NB4 (cell line): ENCODE measurements around the gene CHST9.

Source experiments
- DNase-seq: peaks from one replicate; pipeline ENCODE4 v3.0.0; 2010; ENCODE audit warnings: low read depth
- H3K4me3 ChIP-seq: one replicate; pipeline ENCODE4 v1.5.1; 2011; ENCODE audit warnings: mild to moderate bottlenecking, low read depth, low read length, moderate library complexity
- CTCF ChIP-seq: IDR thresholded peaks from one replicate; pipeline ENCODE4 v1.5.1; 2012; ENCODE audit warnings: low read depth, low read length
- MAX ChIP-seq: IDR thresholded peaks from 2 replicates; pipeline ENCODE4 v1.6.1; 2011; ENCODE audit warnings: low read depth, low read length
- MYC ChIP-seq: IDR thresholded peaks from 2 replicates; pipeline ENCODE4 v1.6.1; 2011; ENCODE audit warnings: low read depth, low read length
- POLR2A ChIP-seq: IDR thresholded peaks from 2 replicates; pipeline ENCODE4 v1.6.1; 2011; ENCODE audit warnings: mild to moderate bottlenecking; ENCODE audit not compliant: insufficient read length; ENCODE audit errors: extremely low read depth

The CHST9 gene

GRCh38 chr18:26908906-26909305 is 276.2 kb downstream of the CHST9 start:
- no peak for TF ChIP-seq MAX
- TF ChIP-seq CTCF, result no peak
- no peak for TF ChIP-seq MYC
- H3K4me3 ChIP-seq, result no peak overlapping the region
- DNase-seq, result no peak

- no peak overlapping the region for H3K4me3 ChIP-seq
- no peak for TF ChIP-seq POLR2A
- TF ChIP-seq MYC, result no peak
- no peak for TF ChIP-seq MAX
- TF ChIP-seq CTCF, result no peak
- DNase-seq, result no peak
Measured at GRCh38 chr18:26902291-26902690, 282.8 kb downstream of the CHST9 start.

GRCh38 chr18:26901020-26901419 is 284.1 kb downstream of the CHST9 start:
- no peak overlapping the region for H3K4me3 ChIP-seq
- TF ChIP-seq POLR2A (no peak), CTCF (no peak), MYC (no peak), MAX (no peak)
- DNase-seq, result no peak

- H3K4me3 ChIP-seq, result no peak overlapping the region
- DNase-seq, result no peak
- TF ChIP-seq CTCF, result no peak
- no peak for TF ChIP-seq MYC
- TF ChIP-seq POLR2A, result no peak
- no peak for TF ChIP-seq MAX
Measured at GRCh38 chr18:26894426-26894825, 290.7 kb downstream of the CHST9 start.

- DNase-seq, result no peak
- TF ChIP-seq MYC, result no peak
- TF ChIP-seq POLR2A, result no peak
- no peak for TF ChIP-seq CTCF
- no peak for TF ChIP-seq MAX
- H3K4me3 ChIP-seq, result no peak overlapping the region
Measured at GRCh38 chr18:26893996-26894395, 291.1 kb downstream of the CHST9 start.

- DNase-seq, result no peak
- no peak overlapping the region for H3K4me3 ChIP-seq
- TF ChIP-seq POLR2A, result no peak
- TF ChIP-seq MAX, result no peak
- TF ChIP-seq CTCF, result no peak
- TF ChIP-seq MYC, result no peak
Measured at GRCh38 chr18:26888259-26888658, 296.8 kb downstream of the CHST9 start.
